Measurements from ENCODE around the gene CIRBP. TPM values are rescaled to one million over a fixed set of nuclear protein-coding genes. Genes with fewer than 3 reads are reported as not detected.

Gene CIRBP
- total RNA-seq, 4 donors from 2014 or later: 258 to 623 (median 458) TPM

- no peak for DNase-seq
- Histone ChIP-seq H3K4me1 (peaks cover 3 to 70% (median 8%) of the 10 kb centered on the region in 4 donors), H3K27ac (peak overlapping the region in 1 of 4 donors; percentile 96), H3K9me3 (no peaks in the 10 kb centered on the region), H3K4me3 (peak overlapping the region in 2 of 4 donors; percentile 58 to 66), H3K27me3 (peaks cover 0 to 18% of the 10 kb centered on the region in 2 donors), H3K36me3 (no peaks in the 10 kb centered on the region)
- no peak for TF ChIP-seq POLR2A (IDR thresholded peaks at IDR 0.05)
- no peak for TF ChIP-seq CTCF (IDR thresholded peaks at IDR 0.05)
These were observed 19.1 kb downstream of the CIRBP start for GRCh38 chr19:1288226-1288612.

- peaks cover 3 to 65% (median 8%) of the 10 kb centered on the region in 4 donors for H3K4me1 ChIP-seq
- TF ChIP-seq POLR2A (IDR thresholded peaks at IDR 0.05): no peak
- TF ChIP-seq CTCF (IDR thresholded peaks at IDR 0.05): no peak
- H3K36me3 ChIP-seq: no peaks in the 10 kb centered on the region
- H3K27ac ChIP-seq: no peak overlapping the region
- no peak overlapping the region for H3K4me3 ChIP-seq
- DNase-seq: no peak
- H3K9me3 ChIP-seq: no peaks in the 10 kb centered on the region
- peaks cover 0 to 18% of the 10 kb centered on the region in 2 donors for H3K27me3 ChIP-seq
These were observed 19.9 kb downstream of the CIRBP start for GRCh38 chr19:1288833-1289685.

- peaks cover 3 to 63% (median 8%) of the 10 kb centered on the region in 4 donors for H3K4me1 ChIP-seq
- no peak overlapping the region for H3K27ac ChIP-seq
- DNase-seq: no peak
- H3K27me3 ChIP-seq: peaks cover 0 to 17% of the 10 kb centered on the region in 2 donors
- H3K9me3 ChIP-seq: no peaks in the 10 kb centered on the region
- H3K4me3 ChIP-seq: no peak overlapping the region
- TF ChIP-seq POLR2A (IDR thresholded peaks at IDR 0.05) (no peak), CTCF (IDR thresholded peaks at IDR 0.05) (no peak)
- H3K36me3 ChIP-seq: no peaks in the 10 kb centered on the region
These were observed 20.5 kb downstream of the CIRBP start for GRCh38 chr19:1289686-1290025.

- DNase-seq: no peak
- TF ChIP-seq POLR2A (IDR thresholded peaks at IDR 0.05): no peak
- no peak for TF ChIP-seq CTCF (IDR thresholded peaks at IDR 0.05)
- no peaks in the 10 kb centered on the region for H3K9me3 ChIP-seq
- H3K27me3 ChIP-seq: peaks cover 0 to 13% of the 10 kb centered on the region in 2 donors
- H3K4me3 ChIP-seq: peak overlapping the region in 2 of 4 donors; percentile 32 to 44
- peak overlapping the region in 3 of 4 donors; percentile 50 to 81 (median 59) for H3K27ac ChIP-seq
- H3K4me1 ChIP-seq: peaks cover 3 to 63% (median 10%) of the 10 kb centered on the region in 4 donors
- no peaks in the 10 kb centered on the region for H3K36me3 ChIP-seq
These were observed 21.1 kb downstream of the CIRBP start for GRCh38 chr19:1290196-1290702.

GRCh38 chr19:1290703-1291651 is 21.8 kb downstream of the CIRBP start:
- peak in 2 of 3 donors; percentile 87 to 88 for DNase-seq
- Histone ChIP-seq H3K27me3 (peaks cover 0 to 18% of the 10 kb centered on the region in 2 donors), H3K9me3 (no peaks in the 10 kb centered on the region), H3K36me3 (peaks cover 0 to 7% (median 0%) of the 10 kb centered on the region in 3 donors), H3K4me3 (peak overlapping the region in 2 of 4 donors; percentile 32 to 44), H3K4me1 (peaks cover 3 to 66% (median 14%) of the 10 kb centered on the region in 4 donors), H3K27ac (peak overlapping the region in 3 of 4 donors; percentile 50 to 81 (median 59))
- TF ChIP-seq CTCF (IDR thresholded peaks at IDR 0.05) (no peak), POLR2A (IDR thresholded peaks at IDR 0.05) (peak in 1 of 2 donors; percentile 23)

All from Peyer's patch (tissue), 4 donors.